AG08395 (cell line): Measurements from ENCODE around the gene GSTA5.
"Not testable (repeated sequence)": the region's sequence is repeated elsewhere in the genome, so short reads cannot be mapped to it uniquely, and the experiment has no call there.

Experiments used
- DNase-seq: peaks from one replicate; pipeline ENCODE4 v3.0.0; 2012; ENCODE audit warnings: mixed read lengths, low spot score

The GSTA5 gene

GRCh38 chr6:52834481-52834880, 6.1 kb downstream of the GSTA5 start:
- peak; percentile 58 for DNase-seq

DNA sequence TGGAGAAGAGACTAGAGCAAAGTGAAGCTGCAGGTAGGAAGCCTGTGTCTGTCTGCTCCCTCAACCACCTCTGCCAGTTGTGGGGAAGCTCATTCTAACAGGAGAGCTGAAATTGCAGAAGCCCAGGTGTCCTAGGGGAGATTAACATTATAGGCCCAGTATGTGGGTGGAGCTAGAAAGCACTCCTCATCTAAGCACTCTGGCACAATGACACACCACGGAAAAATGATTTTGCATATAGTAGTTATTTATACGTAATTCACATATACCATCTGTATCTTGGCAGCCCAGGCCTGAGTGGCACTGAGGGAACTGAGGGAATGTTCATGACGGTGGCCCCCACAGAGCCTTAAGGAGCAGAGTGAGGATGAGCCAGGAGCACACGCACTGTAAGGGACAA, 9.7 kb downstream of the GSTA5 start:
- not testable (repeated sequence) for DNase-seq

DNA sequence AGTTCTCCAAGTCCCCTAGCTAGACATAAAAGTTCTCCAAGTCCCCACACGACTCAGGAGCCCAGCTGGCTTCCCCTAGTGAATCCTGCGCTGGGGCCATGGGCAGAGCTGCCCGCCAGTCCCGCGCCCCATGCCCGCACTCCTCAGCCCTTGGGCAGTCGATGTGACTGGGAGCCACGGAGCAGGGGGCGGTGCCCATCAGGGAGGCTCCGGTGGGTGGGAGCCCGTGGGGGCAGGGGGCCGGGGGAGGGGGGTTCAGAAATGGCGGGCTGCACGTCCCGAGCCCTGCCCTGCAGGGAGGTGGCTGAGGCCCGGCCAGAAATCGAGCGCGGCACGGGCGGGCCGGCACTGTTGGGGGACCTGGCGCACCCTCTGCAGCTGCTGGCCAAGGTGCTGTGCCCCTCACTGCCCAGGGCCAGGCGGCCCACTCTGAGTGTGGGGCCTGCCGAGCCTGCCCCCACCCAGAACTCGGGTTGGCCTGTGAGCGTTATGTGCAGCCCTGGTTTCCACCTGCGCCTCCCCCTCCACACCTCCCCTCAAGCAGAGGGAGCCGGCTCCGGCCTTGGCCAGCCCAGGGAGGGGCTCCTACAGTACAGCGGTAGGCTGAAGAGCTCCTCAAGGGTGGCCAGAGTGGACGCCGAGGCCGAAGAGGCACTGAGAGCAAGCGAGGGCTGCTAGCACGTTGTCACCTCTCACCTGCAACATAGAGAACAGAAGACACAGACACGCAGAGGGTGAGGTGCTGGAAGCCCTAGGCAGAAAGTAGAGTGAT, 11.4 kb downstream of the GSTA5 start:
- DNase-seq: no peak

DNA sequence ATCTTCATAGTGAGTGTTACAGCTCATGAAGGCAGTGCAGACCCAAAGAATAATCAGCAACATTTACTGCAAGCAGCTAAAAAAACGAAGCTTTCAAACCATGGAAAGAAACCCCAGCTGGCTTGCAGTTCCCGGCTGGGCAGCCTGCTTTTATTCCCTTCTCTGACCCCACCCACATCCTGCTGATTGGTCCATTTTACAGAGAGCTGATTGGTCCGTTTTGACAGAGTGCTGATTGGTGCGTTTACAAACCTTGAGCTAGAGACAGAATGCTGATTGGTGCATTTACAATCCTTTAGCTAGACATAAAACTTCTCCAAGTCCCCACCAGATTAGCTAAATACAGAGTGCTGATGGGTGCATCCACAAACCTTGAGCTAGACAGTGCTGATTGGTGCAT, 12.0 kb downstream of the GSTA5 start:
- not testable (repeated sequence) for DNase-seq

DNA sequence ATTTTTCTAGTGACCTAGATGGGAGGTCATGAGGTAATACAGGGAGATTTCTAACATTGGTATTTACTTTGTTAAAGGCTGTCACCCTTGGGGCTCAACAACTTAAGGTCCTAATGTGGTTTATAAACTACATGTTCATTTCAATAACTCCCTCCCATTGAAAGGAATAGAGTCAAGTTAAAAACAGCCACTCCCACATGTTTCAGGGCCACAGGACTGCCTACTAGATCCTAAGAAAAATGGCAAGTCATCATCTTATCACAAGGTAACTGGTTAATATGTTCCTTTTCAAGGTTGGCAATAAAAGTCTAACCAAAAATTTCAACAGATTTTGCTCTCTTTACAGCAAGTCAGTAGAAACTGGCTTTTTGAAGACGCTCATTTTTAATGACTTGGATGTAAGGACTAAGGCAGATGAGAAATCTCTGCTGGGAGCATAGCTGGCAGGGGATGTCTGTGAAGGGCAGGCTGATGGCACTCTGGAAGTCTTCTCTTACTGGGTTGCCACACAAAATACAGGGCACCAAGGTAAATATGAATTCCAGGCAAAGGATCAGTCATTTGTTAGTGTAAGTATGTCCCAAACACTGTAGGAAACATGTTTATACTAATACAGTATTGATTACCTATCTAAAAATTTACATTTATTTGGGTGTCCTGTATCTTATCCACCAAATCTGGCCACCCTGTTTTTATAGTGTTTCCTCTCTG, 13.4 kb downstream of the GSTA5 start:
- not testable (repeated sequence) for DNase-seq

- DNase-seq: no peak
Observed at GRCh38 chr6:52826513-52826912, 14.1 kb downstream of the GSTA5 start.

DNA sequence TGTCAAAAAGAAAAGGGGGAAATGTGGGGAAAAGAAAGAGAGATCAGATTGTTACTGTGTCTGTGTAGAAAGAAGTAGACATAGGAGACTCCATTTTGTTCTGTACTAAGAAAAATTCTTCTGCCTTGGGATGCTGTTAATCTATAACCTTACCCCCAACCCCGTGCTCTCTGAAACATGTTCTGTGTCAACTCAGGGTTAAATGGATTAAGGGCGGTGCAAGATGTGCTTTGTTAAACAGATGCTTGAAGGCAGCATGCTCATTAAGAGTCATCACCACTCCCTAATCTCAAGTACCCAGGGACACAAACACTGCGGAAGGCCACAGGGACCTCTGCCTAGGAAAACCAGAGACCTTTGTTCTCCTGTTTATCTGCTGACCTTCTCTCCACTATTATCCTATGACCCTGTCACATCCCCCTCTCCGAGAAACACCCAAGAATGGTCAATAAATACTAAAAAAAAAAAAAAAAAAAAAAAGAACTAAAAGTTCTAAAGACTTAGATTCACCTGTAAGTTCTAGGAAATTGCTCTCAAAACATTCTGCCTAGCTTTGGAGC, 14.6 kb downstream of the GSTA5 start:
- DNase-seq: not testable (repeated sequence)

- not testable (repeated sequence) for DNase-seq
Observed at GRCh38 chr6:52825270-52825793, 15.3 kb downstream of the GSTA5 start.

GRCh38 chr6:52821842-52822241, 18.8 kb downstream of the GSTA5 start:
- DNase-seq: no peak

DNA sequence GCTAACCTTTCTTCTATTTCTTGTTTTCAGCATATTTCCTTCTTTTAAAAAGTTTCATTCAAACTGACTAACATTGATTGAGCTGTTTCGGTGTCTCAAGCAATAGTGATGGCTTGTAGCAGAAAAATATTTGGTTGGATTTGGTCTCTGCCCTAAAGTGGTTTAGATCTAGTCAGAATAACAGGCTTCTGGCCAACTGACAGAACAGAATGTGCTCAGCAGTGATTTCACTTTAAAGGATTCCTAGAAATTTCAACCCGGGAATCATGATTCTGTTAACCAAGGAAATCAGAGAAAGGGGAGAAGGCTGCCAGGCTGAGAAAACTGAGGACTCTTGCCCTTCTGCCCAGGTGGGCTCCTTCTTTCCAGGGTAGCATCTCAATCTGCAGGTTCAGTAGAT, 20.4 kb downstream of the GSTA5 start:
- peak; percentile 79 for DNase-seq

DNA sequence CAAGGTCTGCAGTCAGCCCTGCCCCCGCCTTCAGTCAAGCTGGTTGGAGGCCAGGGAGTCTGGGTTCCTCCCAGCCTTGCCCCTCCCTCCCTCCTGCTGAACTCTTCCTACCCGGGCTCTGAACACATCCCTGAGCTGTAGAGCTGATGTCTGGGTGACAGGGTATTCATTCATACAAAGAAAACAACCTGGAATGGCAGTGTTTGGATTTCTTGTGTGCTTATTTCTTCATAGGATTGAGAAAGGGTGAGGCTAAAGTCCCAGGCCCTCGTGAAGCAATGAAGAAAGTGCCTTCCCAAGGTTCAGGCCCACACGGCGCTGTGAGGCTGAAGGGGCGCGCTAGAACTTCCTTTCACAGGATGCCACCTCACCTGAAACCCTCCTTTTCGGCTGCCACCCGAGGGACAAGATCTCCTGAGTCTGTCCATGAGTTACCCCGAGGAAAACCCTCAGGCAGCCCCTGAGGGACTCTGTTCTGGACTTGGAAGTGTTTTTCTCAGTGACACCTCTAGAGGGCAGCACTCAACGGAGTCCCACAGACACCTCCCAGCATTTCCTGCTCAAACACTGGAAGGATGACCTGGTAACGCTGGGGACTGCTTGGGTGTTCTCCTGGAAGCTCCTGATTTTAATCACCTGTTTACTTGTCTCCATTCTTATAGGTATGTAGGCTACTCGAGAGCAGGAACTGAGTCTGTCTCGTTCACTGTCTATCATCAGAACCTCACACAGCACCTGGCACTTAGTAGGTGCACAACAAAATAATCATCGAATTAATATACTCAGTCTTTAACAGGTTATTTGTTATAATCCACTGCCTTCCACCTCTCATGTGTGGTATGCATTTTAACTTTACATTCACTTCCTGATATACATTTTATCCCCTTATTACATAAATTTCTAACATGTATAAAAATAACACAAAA, 25.2 kb downstream of the GSTA5 start:
- DNase-seq: peak; percentile 76

- DNase-seq: not testable (repeated sequence)
Observed at GRCh38 chr6:52814545-52814944, 26.1 kb downstream of the GSTA5 start.

DNA sequence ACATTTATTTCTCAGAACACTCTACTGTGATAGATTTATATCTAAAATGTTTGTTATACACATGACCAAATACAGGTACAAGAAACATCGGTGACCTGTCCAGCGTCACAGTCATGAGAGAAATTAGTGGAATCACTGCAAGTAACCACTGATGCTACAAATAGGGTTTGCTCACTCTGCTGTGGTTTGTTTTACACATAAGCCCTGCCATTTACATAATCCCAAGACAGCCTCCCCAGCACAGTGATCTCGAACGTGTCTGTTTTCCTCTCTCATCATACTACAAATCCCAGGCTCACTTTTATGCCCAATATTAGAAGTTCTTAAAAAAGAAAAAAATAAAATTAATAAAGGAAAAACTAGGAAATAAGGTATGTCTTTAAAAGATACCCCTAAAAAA, 30.8 kb downstream of the GSTA5 start:
- DNase-seq: not testable (repeated sequence)

DNA sequence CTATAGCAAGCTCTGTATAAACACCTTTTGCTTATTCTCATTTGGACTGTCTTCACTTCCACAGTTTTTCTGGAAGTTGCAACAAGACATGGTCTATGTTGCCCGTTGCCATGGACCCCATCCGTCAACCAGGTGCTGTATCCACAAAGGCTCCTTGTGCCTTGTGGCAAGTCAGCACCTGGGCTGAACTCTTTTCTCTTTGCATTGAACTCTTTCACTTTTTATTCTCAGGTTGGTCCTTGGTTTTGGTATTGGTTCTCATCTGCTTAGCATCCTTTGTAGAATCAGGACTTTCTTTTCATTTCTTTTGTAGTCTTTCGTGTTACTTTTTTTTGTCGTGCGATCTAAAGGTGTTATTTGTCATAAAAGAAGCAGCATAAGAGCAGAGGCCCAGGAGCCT, 32.0 kb downstream of the GSTA5 start:
- DNase-seq: no peak

GRCh38 chr6:52803668-52804255, 36.9 kb downstream of the GSTA5 start, which contains the start of gene GSTA1:
TSS of gene GSTA1 (minus strand) at chr6:52803816. CDS start at chr6:52799267, 4,549 bp downstream.
- DNase-seq: not testable (repeated sequence)

DNA sequence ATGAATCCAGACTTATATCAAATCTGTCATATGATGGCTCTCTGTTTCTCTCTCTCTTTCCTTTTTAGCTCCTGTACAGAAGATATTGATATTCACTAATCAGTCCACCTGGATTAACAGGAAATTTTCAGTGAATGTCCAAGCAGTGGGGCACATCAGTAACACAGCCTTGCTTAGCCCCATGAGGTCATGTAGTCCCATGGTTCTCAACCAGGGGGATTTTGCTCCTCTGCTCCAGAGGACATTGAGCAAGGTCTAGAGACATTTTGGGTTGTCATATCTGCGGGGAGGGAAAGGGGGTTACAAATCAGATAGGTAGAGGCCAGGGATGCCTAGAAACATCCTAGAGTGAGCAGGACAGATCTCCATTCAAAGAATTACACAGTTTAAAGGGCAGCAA, 37.8 kb downstream of the GSTA5 start:
- DNase-seq: no peak

- no peak for DNase-seq
Observed at GRCh38 chr6:52801188-52801841, 39.3 kb downstream of the GSTA5 start.

DNA sequence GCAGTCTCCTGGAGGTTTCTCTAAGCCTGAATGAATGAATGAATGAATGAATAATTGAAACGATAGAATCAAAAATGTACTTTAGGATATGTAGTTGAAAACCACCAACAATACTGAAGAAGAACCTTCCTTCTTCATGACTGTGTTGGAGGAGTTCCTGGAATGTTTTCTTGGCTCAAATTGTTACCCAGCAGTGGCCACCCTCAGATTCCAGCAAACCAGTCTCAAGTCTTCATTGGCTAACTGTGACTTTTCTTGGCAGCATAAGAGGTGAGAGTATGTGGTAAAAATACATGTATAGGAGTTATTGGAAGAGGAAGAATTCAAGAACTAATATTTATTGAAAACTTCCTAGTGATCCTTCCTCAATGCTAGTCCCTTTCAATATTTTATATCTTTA, 41.3 kb downstream of the GSTA5 start:
- peak; percentile 28 for DNase-seq

DNA sequence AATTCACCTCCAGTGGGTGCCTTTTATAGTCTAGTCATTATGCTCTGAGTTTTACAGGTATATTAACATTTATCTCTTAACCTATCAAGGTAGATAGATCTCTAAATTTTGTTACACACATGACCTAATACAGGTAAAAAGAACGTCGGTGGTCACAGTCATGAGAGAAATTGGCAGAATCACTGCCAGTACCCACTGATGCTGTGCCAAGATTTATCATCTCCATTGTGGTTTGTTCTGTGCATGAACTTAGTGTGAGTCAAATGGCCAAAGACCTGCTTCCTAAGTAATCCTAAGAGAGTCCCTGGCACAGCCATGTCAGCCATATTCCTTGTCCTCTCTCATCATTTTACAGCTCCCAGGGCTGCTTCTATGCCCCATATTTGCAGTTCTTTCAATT, 46.2 kb downstream of the GSTA5 start:
- DNase-seq: not testable (repeated sequence)

- DNase-seq: no peak
Observed at GRCh38 chr6:52790861-52791260, 49.8 kb downstream of the GSTA5 start.

DNA sequence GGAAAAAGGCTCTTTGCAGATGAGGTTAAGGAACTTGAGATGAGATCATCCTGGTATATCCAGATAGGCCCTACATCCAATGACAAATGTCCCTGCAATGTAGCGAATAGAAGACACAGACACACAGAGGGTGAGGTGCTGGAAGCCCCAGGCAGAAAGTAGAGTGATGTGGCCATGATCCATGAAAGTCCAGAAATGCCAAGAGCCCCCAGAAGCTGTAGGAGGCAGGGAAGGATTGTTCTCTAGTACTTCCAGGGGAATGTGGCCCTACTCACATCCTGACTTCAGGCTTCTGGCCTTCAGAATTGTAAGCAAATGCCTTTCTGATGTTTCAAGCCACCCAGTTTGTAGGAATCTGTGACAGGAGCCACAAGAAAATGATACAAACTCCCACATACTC, 51.0 kb downstream of the GSTA5 start:
- DNase-seq: peak; percentile 4
